Osteocyte (in vitro differentiated cells): ENCODE measurements around the gene CDC42BPB. TPM values are rescaled to one million over a fixed set of nuclear protein-coding genes. Genes with fewer than 3 reads are reported as not detected.

Experiments
- DNase-seq: peaks from one replicate; pipeline ENCODE4 v3.0.0; 2021; ENCODE audit warnings: mixed read lengths; ENCODE audit not compliant: unreplicated experiment; ENCODE audit errors: extremely low spot score
- H3K27ac Mint-ChIP-seq: one replicate; pipeline ENCODE4 v1.8.0; 2021; ENCODE audit warnings: mild to moderate bottlenecking, mixed read lengths; ENCODE audit not compliant: unreplicated experiment
- H3K27me3 Mint-ChIP-seq: one replicate; pipeline ENCODE4 v1.8.0; 2021; ENCODE audit warnings: mixed read lengths; ENCODE audit not compliant: unreplicated experiment
- H3K36me3 Mint-ChIP-seq: one replicate; pipeline ENCODE4 v1.8.0; 2021; ENCODE audit warnings: mixed read lengths; ENCODE audit not compliant: unreplicated experiment
- H3K4me1 Mint-ChIP-seq: one replicate; pipeline ENCODE4 v1.8.0; 2021; ENCODE audit warnings: mixed read lengths; ENCODE audit not compliant: unreplicated experiment
- H3K4me3 Mint-ChIP-seq: one replicate; pipeline ENCODE4 v1.8.0; 2021; ENCODE audit warnings: mild to moderate bottlenecking, moderate library complexity, mixed read lengths; ENCODE audit not compliant: unreplicated experiment
- H3K9me3 Mint-ChIP-seq: one replicate; pipeline ENCODE4 v1.8.0; 2021; ENCODE audit warnings: mixed read lengths; ENCODE audit not compliant: unreplicated experiment
- total RNA-seq: library from RNA; stranded (reverse); gene quantifications from 2 replicates; pipeline ENCODE4 v1.2.1, GENCODE V29; 2021
- TF ChIP-seq, protein P1 (sequence below): fragments of 200-600 bp; sonication (generic); IDR thresholded peaks from 2 replicates; pipeline ENCODE4 v1.5.0; 2021; ENCODE audit warnings: antibody characterized with exemption, mild to moderate bottlenecking, moderate library complexity

The CDC42BPB gene
- total RNA-seq, 1 donor from 2014 or later, result 99.0 TPM

DNA sequence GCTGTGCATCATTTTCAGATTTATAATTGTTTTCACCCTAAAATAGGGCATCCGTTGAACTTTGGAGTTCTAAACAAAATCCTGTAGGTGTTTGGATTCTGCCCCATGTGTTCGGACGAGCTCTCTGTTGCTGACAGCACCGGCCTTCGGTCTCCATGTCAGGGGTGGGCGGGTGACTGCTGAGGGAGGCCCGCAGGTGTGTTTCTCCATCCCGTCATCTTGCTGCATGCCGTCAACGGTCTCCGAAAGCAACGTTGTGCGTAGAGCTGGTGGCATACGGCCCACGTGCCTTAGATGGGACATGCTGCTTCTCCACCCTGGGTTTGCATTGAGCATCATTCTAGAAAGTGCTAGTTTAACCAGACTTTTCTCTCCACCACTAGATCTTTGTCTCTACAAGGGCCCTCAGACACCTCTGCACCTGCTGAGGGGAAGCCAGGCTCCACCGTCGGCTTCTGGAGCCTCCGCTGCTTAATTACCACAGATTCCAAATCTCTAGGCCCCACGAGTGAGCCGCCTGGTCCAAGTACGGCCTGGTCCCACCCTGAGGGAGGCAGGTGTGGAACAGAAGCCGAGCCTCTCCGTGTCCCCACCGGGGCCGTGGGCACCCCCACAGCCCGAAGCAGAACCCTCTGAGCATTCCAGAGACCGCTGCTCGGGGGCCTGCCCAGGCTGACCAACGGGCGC is 150.6 kb downstream of the CDC42BPB start:
- DNase-seq, result no peak
- Mint-ChIP-seq H3K27me3 (no peaks in the 10 kb centered on the region), H3K27ac (no peak overlapping the region), H3K4me3 (no peak overlapping the region), H3K4me1 (no peaks in the 10 kb centered on the region), H3K36me3 (peaks cover 17% of the 10 kb centered on the region), H3K9me3 (no peaks in the 10 kb centered on the region)
- TF ChIP-seq, protein P1, sequence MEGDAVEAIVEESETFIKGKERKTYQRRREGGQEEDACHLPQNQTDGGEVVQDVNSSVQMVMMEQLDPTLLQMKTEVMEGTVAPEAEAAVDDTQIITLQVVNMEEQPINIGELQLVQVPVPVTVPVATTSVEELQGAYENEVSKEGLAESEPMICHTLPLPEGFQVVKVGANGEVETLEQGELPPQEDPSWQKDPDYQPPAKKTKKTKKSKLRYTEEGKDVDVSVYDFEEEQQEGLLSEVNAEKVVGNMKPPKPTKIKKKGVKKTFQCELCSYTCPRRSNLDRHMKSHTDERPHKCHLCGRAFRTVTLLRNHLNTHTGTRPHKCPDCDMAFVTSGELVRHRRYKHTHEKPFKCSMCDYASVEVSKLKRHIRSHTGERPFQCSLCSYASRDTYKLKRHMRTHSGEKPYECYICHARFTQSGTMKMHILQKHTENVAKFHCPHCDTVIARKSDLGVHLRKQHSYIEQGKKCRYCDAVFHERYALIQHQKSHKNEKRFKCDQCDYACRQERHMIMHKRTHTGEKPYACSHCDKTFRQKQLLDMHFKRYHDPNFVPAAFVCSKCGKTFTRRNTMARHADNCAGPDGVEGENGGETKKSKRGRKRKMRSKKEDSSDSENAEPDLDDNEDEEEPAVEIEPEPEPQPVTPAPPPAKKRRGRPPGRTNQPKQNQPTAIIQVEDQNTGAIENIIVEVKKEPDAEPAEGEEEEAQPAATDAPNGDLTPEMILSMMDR, result no peak

DNA sequence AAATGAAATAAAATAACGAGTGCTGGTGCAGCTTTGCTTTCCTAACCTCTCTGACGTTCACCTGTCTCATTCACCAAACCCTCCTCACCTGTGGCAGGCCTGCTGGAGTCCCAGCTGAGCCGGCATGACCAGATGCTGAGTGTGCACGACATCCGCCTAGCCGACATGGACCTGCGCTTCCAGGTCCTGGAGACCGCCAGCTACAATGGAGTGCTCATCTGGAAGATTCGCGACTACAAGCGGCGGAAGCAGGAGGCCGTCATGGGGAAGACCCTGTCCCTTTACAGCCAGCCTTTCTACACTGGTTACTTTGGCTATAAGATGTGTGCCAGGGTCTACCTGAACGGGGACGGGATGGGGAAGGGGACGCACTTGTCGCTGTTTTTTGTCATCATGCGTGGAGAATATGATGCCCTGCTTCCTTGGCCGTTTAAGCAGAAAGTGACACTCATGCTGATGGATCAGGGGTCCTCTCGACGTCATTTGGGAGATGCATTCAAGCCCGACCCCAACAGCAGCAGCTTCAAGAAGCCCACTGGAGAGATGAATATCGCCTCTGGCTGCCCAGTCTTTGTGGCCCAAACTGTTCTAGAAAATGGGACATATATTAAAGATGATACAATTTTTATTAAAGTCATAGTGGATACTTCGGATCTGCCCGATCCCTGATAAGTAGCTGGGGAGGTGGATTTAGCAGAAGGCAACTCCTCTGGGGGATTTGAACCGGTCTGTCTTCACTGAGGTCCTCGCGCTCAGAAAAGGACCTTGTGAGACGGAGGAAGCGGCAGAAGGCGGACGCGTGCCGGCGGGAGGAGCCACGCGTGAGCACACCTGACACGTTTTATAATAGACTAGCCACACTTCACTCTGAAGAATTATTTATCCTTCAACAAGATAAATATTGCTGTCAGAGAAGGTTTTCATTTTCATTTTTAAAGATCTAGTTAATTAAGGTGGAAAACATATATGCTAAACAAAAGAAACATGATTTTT is 151.9 kb downstream of the CDC42BPB start:
- TF ChIP-seq, protein P1, result no peak
- no peaks in the 10 kb centered on the region for H3K4me1 Mint-ChIP-seq
- DNase-seq, result no peak
- H3K27ac Mint-ChIP-seq, result no peak overlapping the region
- no peaks in the 10 kb centered on the region for H3K27me3 Mint-ChIP-seq
- no peaks in the 10 kb centered on the region for H3K9me3 Mint-ChIP-seq
- H3K4me3 Mint-ChIP-seq, result no peak overlapping the region
- peaks cover 16% of the 10 kb centered on the region for H3K36me3 Mint-ChIP-seq

DNA sequence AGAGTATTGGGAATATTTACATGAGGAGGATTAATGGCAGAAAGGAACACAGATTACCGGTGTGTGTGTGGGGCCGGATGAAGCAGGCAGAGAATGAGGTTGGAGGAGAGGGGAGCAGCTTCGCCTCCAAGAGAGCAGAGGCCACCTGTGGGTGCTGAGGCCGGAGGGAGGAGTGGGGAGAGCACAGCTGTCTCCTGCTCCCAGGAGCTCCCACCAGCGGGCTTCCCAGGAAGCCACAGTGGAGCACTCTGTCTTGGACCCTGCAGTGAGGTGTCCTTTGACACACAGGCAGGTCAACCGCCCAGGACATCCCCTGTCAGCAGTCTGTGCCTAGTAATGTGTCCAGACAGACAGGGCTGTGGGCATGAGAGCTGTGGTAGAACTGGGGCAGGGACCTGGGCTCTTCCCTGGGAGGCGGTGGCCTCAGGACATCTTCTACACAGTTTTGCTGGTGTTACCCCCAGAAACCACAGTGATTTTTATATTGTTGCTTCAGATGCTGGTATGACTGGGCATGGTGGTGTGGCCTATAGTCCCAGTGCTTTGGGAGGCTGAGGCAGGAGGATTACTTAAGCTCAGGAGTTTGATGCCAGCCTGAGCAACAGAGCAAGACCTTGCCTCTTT is 153.3 kb downstream of the CDC42BPB start:
- Mint-ChIP-seq H3K4me3 (no peak overlapping the region), H3K4me1 (no peaks in the 10 kb centered on the region), H3K9me3 (no peaks in the 10 kb centered on the region), H3K36me3 (peaks cover 16% of the 10 kb centered on the region), H3K27ac (no peak overlapping the region), H3K27me3 (no peaks in the 10 kb centered on the region)
- TF ChIP-seq, protein P1, result no peak
- no peak for DNase-seq

DNA sequence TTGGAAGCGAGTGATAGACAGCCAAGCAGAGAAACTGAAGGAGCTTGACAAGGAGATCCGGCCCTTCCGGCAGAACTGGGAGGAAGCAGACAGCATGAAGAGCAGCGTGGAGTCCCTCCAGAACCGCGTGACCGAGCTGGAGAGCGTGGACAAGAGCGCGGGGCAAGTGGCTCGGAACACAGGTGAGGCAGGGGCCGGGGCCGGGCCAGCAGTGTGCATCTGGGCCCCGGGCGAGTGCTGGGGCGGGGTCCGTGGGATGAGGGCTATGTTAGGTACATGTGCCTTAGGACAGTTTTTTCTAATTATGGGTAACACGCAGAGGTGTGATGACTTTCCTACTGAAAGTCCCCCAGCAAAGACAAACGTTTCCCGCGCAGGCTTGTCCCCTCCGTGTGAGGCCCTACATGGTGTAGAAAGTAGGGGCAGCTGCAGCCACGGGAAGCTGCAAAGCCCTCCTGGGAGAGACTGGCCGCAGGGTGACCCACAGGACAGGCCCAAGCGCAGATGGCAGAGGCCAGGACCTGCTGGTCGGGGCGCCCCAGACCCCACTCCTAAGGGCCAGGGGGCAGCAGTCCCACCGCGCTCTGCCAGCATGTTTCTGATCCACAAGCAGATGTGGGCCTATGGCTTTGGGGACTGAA is 154.0 kb downstream of the CDC42BPB start:
- TF ChIP-seq, protein P1, result no peak
- no peaks in the 10 kb centered on the region for H3K27me3 Mint-ChIP-seq
- no peak for DNase-seq
- peaks cover 16% of the 10 kb centered on the region for H3K36me3 Mint-ChIP-seq
- no peak overlapping the region for H3K4me3 Mint-ChIP-seq
- no peaks in the 10 kb centered on the region for H3K4me1 Mint-ChIP-seq
- H3K27ac Mint-ChIP-seq, result no peak overlapping the region
- H3K9me3 Mint-ChIP-seq, result no peaks in the 10 kb centered on the region
